NCI-H510A treated with DMSO at 0.1 percent for 48 hours (cell line): ENCODE results near the gene TUB.

Source experiments
- DNase-seq: peaks from one replicate; lab custom pipeline; 2025; lab: John Stamatoyannopoulos, UW

The TUB gene

DNA sequence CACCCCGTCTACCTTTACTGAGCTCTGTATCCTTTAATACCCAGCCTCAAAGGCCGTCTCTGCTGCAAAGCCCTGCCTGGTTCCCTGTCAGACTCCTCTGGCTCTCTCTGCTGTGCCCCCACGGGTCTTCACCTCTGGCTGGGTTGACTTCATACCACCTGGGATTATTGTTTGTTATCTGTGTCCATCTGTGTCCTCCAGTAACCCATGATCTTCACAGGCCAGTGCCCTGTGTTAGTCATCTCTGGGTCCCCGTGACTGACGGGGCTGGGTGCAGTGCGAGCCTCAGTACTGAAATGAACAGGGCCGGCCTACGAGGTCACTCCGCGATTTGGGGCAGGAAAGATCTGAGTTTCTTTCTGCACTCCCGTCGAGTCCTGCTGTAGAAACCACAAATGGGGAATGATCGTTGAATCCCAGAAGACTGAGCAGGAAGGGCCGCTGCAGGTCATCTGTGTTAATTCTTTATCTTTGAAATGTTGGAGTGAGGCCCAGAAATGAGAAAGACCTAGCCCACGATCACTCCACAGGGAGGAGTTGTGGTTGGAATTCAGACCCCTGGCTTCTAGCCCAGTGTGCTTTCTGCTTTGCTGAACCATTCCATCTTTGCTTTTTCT is 12.3 kb upstream of the TUB start:
- no peak for DNase-seq

GRCh38 chr11:8069771-8070170 is 11.2 kb upstream of the TUB start:
- DNase-seq: no peak

- DNase-seq: peak; percentile 1
These were observed 10.4 kb upstream of the TUB start for GRCh38 chr11:8070417-8071115.

DNA sequence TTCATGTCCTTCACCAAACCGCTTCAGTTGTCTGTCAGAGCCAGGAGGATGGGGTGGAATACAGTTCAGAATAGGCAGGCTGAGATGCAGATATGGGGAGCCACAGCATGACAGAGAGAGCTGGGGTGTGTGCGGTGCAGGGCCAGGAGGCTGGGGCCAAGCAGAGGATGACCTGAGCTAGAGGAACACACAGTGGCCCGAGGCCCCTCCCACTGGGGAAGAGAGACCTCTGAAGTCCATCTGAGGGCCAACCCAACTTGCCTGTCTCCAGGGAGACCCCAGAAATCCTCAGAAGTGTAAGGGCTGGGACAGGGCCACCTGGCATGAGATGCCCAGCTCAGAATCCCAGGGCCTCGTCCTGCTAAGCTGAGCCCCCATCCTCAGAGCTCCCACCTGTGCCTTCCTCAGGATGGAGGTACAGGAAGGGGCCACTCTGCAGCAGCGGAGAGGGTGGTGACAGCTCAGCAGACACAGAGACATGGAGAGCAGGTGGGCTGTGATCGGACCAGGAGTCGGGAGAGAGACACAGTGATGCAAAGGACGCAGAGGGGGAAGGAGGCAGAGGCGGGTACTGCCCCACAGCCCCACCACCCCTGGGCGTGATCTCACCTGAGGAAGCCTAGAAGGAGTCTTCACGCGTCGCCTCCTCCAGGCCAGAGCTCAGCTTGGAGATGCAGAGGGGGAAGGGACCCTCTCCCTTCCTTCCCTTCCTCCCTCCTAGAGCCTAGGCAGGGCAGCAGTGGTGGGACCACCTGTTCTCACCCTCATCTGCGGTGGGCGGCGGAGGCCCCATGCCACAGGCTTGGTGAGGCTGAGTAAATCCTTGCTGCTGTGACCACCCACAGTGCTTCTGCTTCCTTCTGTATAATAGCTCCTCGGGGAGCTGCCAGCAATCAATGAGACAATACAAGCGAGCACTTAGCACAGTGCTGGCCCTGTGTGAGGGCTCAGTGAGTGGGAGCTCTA is 9.1 kb upstream of the TUB start:
- no peak for DNase-seq

DNA sequence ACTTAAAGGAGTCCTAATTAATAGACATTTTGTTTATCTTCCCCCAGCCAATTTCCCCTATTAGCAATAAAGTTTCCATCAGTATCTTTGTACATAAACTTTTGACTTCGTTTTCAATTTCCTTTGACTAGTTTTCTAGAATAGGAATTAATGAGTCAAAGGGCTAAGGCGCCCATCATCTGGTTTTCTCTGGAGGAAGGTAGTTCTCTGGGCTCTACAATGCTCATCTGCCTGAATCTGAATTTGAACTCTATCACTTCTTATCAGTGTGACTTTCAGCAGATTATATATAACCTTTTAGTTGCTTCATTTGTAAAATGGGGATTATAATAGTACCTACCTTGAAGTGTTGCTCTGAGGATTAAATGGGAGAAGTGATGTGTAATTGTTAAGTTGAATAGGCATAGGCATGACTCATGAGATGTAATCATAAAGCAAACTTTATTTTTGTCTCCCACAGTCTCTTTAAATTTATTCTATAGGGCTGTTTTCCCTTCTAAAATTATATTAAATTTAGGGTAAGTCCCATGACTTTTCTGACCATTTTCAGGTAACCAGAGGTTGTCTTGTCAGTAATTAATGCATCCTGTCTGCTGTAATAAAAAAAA is 5.8 kb upstream of the TUB start:
- DNase-seq: no peak

DNA sequence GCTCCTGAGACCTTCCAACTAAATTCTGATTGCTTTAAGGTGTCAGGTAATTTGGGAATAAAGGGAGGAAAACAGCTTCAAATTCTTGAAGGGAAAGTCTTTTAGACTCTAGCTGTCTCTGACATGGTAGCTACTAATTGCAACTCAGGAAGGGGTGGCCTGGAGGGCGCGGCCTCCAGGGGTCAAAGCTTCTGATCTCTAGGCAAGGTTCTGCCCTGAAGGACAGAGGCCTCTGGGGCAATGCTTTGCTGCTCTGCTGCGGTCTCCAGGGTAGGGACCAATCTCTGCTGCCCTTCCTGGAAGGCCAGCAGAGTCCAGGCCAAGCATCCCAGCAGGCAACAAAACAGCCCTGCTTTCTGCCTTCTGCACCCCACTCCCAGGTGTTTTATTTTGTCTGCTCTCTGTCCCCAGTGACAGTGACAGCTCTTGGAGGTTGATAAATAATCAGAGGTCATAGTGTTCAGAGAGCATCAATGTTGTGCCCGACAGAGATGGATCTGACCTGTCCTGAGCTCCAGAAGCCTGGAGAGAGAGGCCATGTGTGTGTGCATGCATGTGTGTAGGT is 1.8 kb upstream of the TUB start:
- DNase-seq: no peak

DNA sequence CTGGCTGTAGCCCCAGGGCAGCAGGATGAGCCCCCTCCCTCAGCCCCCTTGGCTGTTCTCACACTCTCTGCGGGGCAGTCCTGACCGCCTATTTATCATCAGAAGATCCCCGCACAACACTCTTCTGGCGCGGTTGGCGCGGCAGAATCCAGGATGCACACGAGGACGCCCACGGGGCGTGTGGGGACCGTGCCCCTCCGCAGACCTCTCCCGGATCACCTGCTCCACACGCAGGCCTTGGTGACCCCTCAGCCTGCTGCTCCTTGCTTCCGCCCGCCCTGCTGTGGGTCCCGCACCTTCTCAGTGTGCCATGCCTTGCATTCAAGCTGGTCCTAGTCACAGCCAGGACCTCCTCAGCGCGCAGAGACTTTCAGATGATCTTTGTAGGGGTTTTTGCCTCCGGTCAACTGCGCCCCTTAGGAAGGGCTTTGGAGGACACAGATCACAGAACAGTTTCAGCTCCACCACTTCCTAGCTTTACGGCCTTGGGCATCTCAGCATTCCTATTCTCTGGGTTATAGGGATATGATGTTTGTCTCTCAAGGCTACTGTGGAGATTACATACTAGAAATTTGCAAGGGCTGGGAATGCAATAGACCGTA is 841 bp upstream of the TUB start:
- no peak for DNase-seq

DNA sequence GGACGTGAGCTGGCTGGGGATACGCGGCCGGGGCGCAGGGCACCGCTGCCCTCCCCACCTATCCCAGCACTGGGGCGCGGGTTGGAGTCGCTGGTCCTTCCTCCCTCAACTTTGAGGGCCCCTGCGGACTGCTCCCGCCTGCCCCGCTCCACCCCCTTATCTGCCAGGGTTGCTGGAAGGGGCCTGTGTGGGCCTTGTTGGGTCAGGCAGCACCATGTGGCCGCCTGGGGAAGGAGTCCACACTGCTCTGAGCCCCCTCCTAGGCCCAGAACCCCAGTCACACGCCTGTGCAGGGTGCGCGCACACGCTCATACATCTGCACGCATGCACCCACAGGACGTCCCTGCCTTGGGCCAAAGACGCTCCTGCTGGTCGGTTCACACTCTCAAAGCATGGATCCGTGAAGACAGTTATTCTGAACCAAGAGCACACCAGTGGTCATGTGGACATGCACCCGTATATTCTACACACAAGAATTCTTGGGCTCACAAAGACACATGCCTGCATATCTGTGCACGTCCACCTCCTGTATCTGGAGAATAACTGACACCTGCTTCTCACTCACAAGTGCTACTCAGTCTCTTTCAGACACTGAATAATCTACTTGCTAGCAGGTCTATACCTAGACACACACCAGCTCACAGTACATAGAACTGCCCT is 710 bp downstream of the TUB start:
- DNase-seq: no peak

- no peak for DNase-seq
These were observed 1.5 kb downstream of the TUB start for GRCh38 chr11:8082391-8083087.

- DNase-seq: no peak
These were observed 2.0 kb downstream of the TUB start for GRCh38 chr11:8083088-8083395.

GRCh38 chr11:8083871-8084281 is 2.9 kb downstream of the TUB start:
- no peak for DNase-seq

- no peak for DNase-seq
These were observed 3.3 kb downstream of the TUB start for GRCh38 chr11:8084352-8084751.

DNA sequence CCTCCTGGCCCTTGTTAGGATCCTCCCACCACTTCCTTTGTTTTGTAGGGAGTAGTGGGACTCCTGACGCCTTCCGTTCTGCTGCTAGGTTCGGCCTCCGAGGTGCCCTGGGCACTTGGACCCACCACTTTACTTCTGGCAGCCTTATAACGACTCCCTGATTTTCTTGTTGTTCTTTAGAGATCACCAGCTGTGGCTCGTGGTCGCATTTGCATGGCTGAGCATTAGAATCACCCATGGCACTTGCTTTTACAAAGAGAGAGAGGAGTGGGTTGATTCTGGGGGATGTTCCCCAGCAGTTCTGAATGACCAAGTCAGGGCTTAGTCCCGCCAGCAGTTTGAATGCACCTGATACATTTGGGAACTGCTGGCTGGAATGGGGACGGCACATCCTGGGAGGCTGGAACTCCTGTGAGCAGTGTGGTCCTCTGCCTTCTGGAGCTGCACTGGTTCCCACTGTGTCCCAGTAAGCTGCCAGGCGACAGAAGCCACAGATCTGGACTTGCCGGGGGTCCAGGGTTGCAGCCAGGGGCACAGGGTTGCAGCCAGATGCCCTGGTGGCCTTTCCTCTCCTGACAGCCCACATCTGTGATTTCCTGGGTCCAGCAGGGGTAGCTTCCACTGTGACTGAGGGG is 4.1 kb downstream of the TUB start:
- no peak for DNase-seq

DNA sequence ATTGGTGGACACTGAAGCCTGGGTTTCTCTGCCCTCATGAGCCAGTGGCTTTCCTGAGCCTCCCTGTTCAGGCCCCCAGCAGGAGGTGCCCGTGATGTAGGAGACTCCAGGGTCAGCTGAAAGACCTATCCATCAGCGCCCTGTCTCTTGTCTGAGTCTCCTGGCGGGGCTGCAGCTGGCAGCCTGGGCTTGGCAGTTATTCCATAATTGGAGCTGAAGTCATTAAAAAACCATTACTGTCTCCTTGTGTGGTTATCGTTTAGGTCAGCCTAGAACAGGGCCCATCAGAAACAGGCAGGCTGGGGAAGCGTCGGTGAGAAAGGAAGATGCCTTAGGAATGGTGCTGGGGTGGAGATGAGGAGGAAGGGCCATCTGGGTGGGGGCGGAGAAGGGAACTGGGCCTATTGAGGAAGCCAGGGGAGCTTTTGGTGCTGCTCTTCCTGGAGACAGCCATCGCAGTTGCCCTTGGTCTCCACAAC is 5.0 kb downstream of the TUB start:
- no peak for DNase-seq

DNA sequence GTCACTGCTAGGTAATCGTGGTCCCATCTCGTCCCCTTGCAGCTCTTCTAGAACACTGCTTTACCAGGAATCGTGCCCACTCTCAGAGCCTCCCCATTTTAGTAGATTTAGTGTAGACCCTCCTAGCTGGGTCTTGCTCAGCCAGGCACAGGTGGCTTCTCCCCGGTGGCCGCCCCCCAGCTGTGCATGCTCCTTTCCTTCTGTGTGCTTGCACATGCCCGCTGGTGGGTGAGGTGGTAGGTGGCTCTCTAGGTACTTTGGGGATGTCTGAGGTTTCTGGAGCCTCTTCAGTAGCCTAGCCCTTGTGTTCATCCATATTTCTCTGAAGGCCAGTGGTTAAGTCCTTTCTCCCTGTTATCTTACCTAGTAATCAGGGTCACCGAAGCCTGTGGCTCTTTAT is 5.6 kb downstream of the TUB start:
- DNase-seq: no peak

DNA sequence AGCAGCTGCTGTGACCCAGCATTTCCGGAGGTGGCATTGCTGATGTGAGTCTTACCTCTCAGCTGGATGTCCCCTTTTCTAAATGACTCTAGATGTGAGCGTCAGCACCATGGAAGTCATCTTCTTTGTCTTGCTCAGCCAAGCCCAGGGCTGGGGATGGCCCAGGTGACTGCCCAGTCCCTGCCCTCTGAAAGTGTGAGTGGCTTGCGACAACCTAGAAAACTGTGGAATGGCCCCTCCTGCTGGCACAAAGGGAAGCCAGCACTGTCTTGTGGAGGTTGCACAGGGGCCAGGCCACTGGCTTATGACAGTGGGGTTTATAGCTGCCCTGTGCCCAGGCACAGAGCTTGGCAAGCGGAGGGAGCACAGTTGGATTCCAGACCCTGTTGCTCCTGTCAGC is 6.2 kb downstream of the TUB start:
- DNase-seq: no peak

- no peak for DNase-seq
These were observed 6.7 kb downstream of the TUB start for GRCh38 chr11:8087756-8088155.

DNA sequence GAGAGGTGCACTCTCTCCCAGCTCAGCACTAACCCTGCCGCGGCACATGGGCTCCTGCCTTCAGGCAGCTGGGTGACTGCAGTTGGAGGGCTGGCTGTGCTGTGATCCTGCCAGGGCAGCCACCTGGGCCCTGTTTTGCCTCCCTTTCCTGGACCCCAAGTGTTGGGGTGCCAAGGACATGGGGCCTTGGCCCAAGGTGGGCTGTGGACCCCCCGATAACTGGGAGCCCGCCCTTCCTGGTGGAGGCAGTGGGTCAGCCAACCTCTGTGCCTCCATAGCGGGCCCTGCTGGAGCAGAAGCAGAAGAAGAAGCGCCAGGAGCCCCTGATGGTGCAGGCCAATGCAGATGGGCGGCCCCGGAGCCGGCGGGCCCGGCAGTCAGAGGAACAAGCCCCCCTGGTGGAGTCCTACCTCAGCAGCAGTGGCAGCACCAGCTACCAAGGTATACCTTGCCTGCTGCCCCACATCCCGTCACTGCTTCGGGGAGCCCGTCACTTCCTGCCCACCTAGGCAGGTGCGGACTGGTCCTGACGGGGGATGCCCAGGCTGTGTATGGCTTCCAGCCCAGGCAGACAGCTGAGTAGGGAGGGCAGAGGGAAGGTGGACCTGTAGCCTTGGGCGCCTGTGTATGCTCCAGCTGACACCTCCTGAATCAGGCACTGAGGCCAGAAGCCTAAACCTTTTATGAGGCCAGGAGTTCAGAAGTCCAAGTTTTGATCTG is 8.9 kb downstream of the TUB start:
- no peak for DNase-seq

DNA sequence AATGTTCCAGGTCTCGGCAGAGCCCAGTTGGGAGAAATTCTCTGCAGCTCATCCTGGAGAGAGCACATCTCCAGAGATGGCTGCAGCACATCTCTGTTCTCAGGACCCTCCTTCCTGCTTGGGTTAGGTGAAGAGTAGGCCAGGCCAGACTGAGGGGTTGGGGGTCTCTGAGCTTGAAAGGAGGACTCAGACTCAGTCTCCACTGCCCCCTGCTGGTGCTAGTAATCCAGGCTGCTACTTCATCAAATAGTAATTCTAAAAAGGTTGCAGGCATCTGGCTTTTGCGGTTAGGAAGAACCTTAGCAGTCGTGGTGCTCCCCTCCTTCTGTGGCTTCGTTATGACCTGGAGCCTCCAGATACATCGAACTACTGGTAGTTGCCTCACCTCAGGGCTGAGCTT is 9.7 kb downstream of the TUB start:
- DNase-seq: no peak
